ENCODE results near the gene RCOR2. TPM values are rescaled to one million over a fixed set of nuclear protein-coding genes. Genes with fewer than 3 reads are reported as not detected.
"Not testable (repeated sequence)": the region's sequence is repeated elsewhere in the genome, so short reads cannot be mapped to it uniquely, and the experiment has no call there.

Gene RCOR2
- total RNA-seq (2014; rRNA removed; shearing (Covaris generic)) (2.1 and 2.4 TPM in 2 replicates), total RNA-seq (2022) (2.4 and 3.2 TPM in 2 replicates), Bru-seq, nascent RNA (percentile 23 among the genes with signal in this experiment), BruChase-seq, experiment 1, labeled RNA remaining after a 6-hour chase (percentile 24 among the genes with signal in this experiment), BruChase-seq, experiment 2, labeled RNA remaining after a 2-hour chase (percentile 27 among the genes with signal in this experiment)
- long read RNA-seq, partial matches to known transcripts: 0 of 4 reads
- long read RNA-seq, other reads (novel, unspliced or antisense): 2 of 4 reads

- DNase-seq (ENCODE audit: low spot score): peak; percentile 91
- H3K4me2 ChIP-seq (ENCODE audit: low read length): peak within 1 kb of the TSS; percentile 100
- intact Hi-C loops (cut with micrococcal nuclease; ENCODE audit: unreplicated experiment): loop anchor here (2.0 kb wide), 2 partner anchors 22 to 78 kb away; partner anchors contain the start of genes MARK2 and NAA40
- H3K79me2 ChIP-seq (ENCODE audit: insufficient read depth, low read depth, low read length): no peaks in the 10 kb centered on the region
- H3K9me2 ChIP-seq (ENCODE audit: insufficient read depth, low read length): no peaks in the 10 kb centered on the region
- peak within 1 kb of the TSS; percentile 71 for H3K4me3 ChIP-seq (ENCODE audit: low read depth, low read length, poor library complexity, severe bottlenecking)
- CTCF ChIA-PET (ENCODE audit: unreplicated experiment): interaction anchor here (0.6 kb wide), 1 partner anchor 235 kb away, joined by 4 read pairs; no protein-coding TSS in a partner anchor
- H2AFZ ChIP-seq (ENCODE audit: low read length): peak within 1 kb of the TSS; percentile 89
- BruUV-seq (replicated peaks): no TSS peak
- POLR2A ChIA-PET: no interaction called here
- H3K4me1 ChIP-seq (ENCODE audit: insufficient read depth, low read length, poor library complexity, severe bottlenecking): peaks cover 32% of the 10 kb centered on the region
- no peaks in the 10 kb centered on the region for H3K9me3 ChIP-seq (ENCODE audit: low read length)
- peak within 1 kb of the TSS; percentile 29 for H3K27ac ChIP-seq (ENCODE audit: low read depth, low read length, poor library complexity, severe bottlenecking)
- no peaks in the 10 kb centered on the region for H3K36me3 ChIP-seq (ENCODE audit: insufficient read depth, low read length)
- TF ChIP-seq EZH2phosphoT487 (IDR thresholded peaks at IDR 0.05; ENCODE audit: borderline replicate concordance, low read depth, low read length) (no peak), CTCF (conservative IDR thresholded peaks at IDR 0.05; ENCODE audit: low read length) (no peak)
- H4K20me1 ChIP-seq (ENCODE audit: insufficient read depth, low read length): no peaks in the 10 kb centered on the region
These were observed at the start of gene RCOR2 for GRCh38 chr11:63916837-63917691. TSS of gene RCOR2 (minus strand) at chr11:63917164. CDS start at chr11:63916456, 708 bp downstream.

- DNase-seq (ENCODE audit: low spot score): no peak
- H3K4me1 ChIP-seq (ENCODE audit: insufficient read depth, low read length, poor library complexity, severe bottlenecking): peaks cover 4% of the 10 kb centered on the region
- H3K4me2 ChIP-seq (ENCODE audit: low read length): no peak overlapping the region
- no peaks in the 10 kb centered on the region for H3K36me3 ChIP-seq (ENCODE audit: insufficient read depth, low read length)
- no peaks in the 10 kb centered on the region for H4K20me1 ChIP-seq (ENCODE audit: insufficient read depth, low read length)
- no peak overlapping the region for H3K27ac ChIP-seq (ENCODE audit: low read depth, low read length, poor library complexity, severe bottlenecking)
- intact Hi-C loops (cut with micrococcal nuclease; ENCODE audit: unreplicated experiment): no loop called here
- no TSS peak for BruUV-seq (replicated peaks)
- H2AFZ ChIP-seq (ENCODE audit: low read length): no peak overlapping the region
- TF ChIP-seq CTCF (conservative IDR thresholded peaks at IDR 0.05; ENCODE audit: low read length): no peak
- TF ChIP-seq EZH2phosphoT487 (IDR thresholded peaks at IDR 0.05; ENCODE audit: borderline replicate concordance, low read depth, low read length): no peak
- no peaks in the 10 kb centered on the region for H3K79me2 ChIP-seq (ENCODE audit: insufficient read depth, low read depth, low read length)
- H3K9me3 ChIP-seq (ENCODE audit: low read length): no peaks in the 10 kb centered on the region
- no peaks in the 10 kb centered on the region for H3K9me2 ChIP-seq (ENCODE audit: insufficient read depth, low read length)
- ChIA-PET POLR2A (no interaction called here), CTCF (ENCODE audit: unreplicated experiment) (interaction anchor here (1.0 kb wide), 1 partner anchor 240 kb away, joined by 3 read pairs; no protein-coding TSS in a partner anchor)
- no peak overlapping the region for H3K4me3 ChIP-seq (ENCODE audit: low read depth, low read length, poor library complexity, severe bottlenecking)
These were observed 49.5 kb upstream of the RCOR2 start for GRCh38 chr11:63966444-63966843.

DNA sequence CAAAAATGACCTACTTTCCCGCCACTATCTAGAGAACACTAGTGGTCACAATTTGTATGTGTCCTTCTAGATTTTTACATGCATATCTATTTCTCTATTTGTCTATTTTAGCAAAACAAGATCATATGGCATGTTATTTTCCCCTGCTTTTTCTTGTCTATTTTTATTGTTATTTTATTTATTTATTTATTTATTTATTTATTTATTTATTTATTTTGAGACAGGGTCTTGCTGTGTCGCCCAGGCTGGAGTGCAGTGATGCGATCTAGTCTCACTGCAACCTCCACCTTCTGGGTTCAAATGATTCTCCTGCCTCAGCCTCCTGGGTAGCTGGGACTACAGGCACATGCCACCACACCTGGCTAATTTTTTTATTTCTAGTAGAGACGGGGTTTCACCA lies 46.9 kb upstream of the RCOR2 start:
- H3K36me3 ChIP-seq (ENCODE audit: insufficient read depth, low read length); H3K9me3 ChIP-seq (ENCODE audit: low read length); DNase-seq (ENCODE audit: low spot score); H3K79me2 ChIP-seq (ENCODE audit: insufficient read depth, low read depth, low read length); H3K27ac ChIP-seq (ENCODE audit: low read depth, low read length, poor library complexity, severe bottlenecking); H3K4me2 ChIP-seq (ENCODE audit: low read length); intact Hi-C loops (cut with micrococcal nuclease; ENCODE audit: unreplicated experiment); H4K20me1 ChIP-seq (ENCODE audit: insufficient read depth, low read length); H2AFZ ChIP-seq (ENCODE audit: low read length); POLR2A ChIA-PET; H3K4me1 ChIP-seq (ENCODE audit: insufficient read depth, low read length, poor library complexity, severe bottlenecking); BruUV-seq (replicated peaks); H3K9me2 ChIP-seq (ENCODE audit: insufficient read depth, low read length); CTCF ChIA-PET (ENCODE audit: unreplicated experiment); H3K4me3 ChIP-seq (ENCODE audit: low read depth, low read length, poor library complexity, severe bottlenecking): not testable (repeated sequence)
